ENCODE measurements around the gene CACNA2D4.

Gene CACNA2D4

DNA sequence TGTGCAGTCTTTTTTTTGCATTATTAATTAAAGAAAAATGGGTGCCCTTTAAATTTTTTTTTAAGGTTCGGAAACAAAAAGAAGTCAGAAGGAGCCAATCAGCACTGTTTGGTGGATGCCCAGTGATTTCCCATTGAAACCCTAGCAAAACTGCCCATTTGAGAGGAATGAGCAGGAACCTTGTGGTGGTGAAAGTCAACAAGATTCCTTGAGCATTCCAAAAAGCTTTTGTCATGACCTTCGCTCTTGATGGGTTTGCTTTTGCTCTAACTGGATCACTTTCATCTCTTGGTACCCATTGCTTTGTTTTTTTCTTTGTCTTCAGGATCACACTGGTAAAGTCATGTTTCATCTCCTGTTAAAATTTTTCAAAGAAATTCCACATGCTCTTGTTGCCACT is 173.5 kb downstream of the CACNA2D4 start:
- no peak overlapping the region for H3K4me3 ChIP-seq (ENCODE audit: low read depth, low read length)
- no peak for DNase-seq (ENCODE audit: low read depth, low spot score)
- TF ChIP-seq, protein P1, sequence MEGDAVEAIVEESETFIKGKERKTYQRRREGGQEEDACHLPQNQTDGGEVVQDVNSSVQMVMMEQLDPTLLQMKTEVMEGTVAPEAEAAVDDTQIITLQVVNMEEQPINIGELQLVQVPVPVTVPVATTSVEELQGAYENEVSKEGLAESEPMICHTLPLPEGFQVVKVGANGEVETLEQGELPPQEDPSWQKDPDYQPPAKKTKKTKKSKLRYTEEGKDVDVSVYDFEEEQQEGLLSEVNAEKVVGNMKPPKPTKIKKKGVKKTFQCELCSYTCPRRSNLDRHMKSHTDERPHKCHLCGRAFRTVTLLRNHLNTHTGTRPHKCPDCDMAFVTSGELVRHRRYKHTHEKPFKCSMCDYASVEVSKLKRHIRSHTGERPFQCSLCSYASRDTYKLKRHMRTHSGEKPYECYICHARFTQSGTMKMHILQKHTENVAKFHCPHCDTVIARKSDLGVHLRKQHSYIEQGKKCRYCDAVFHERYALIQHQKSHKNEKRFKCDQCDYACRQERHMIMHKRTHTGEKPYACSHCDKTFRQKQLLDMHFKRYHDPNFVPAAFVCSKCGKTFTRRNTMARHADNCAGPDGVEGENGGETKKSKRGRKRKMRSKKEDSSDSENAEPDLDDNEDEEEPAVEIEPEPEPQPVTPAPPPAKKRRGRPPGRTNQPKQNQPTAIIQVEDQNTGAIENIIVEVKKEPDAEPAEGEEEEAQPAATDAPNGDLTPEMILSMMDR (IDR thresholded peaks at IDR 0.05; ENCODE audit: low read depth, low read length) = no peak
- in situ Hi-C loops (cut with HindIII; ENCODE audit: low sequenced_read_pairs) = no loop called here

All from astrocyte of the spinal cord (primary cell).